ENCODE data around the gene CNPY3.

GRCh38 chr6:42896178-42896719 lies 33.0 kb upstream of the CNPY3 start:
- TF ChIP-seq EZH2phosphoT487 (IDR thresholded peaks at IDR 0.05; ENCODE audit: low read depth, severe bottlenecking, unreplicated experiment) = no peak
- TF ChIP-seq CTCF (IDR thresholded peaks at IDR 0.05; ENCODE audit: poor library complexity) = no peak

All from hepatocyte (in vitro differentiated cells).